Retina (tissue), 1 donor: ENCODE results near the gene SLC41A1.
A peak's percentile ranks its signal among the peaks of the same experiment; 100 is the strongest.
"Not testable (repeated sequence)": the region's sequence is repeated elsewhere in the genome, so short reads cannot be mapped to it uniquely, and the experiment has no call there.

ENCODE experiments used
- DNase-seq: peaks from one replicate; pipeline ENCODE4 v3.0.0-alpha.2; 2016

Gene SLC41A1

DNA sequence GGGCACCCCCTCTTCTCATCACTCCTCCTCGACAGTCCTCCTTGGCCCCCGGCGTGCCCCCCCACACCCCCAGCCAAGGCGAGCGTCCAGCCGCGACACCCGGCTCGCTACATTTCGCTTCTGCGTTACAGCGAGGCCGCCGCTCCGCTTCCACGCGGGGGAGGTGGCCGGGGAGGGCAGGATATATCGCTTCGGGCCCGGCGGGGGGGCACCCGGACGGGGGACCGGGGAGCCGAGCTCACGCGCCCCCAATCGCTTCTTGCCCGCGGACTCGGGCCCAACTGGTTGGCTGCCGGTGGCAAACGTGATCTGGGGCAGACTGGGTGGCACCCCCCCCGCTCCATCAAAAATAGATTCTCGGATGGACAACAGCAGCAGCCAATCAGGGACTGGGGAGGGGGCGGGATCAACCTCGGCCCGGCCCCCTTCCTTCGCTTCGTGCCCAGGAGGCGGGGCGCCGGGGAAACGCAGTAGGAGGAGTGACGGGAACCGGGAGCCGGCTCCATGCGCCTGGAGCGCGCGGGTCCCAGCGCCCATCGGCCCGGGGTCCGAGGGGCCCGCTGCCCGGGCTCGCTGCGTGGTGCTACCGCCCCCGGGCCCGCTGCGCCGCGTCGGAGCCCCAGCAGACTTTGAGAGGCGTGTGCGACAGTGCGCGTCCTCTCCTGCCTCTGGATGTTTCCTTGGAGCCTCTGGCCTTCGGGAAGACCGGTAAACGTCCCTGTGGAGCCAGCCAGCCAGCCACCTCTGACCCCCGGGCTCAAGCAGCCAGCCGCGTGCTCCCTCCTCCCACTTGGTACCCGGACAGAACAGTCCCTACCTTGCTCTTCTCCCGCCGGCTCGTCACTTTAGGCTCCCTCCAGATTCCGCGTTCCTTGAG, at the start of gene SLC41A1:
TSS of gene SLC41A1 (minus strand) at position 321 of the 877 bp plus-strand sequence. CDS start 2,757 bp downstream, outside the sequence.
- DNase-seq = peak; percentile 98

DNA sequence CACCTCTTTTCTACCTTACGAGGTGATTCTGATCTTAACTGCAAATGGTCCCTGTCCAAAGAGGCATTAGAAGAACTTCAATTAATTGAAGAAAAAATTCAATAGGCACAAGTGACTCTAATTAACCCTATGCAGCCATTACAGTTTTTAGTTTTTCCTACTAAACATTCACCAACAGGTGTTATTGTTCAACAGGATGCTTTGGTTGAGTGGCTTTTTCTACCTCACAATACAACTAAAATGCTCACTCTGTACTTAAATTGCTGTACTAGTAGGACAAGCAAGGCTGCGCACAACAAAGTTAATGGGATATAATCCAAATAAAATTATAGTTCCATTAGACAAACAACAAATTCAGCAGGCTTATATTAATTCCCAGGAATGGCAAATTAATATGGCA, 48.5 kb upstream of the SLC41A1 start:
- no peak for DNase-seq

DNA sequence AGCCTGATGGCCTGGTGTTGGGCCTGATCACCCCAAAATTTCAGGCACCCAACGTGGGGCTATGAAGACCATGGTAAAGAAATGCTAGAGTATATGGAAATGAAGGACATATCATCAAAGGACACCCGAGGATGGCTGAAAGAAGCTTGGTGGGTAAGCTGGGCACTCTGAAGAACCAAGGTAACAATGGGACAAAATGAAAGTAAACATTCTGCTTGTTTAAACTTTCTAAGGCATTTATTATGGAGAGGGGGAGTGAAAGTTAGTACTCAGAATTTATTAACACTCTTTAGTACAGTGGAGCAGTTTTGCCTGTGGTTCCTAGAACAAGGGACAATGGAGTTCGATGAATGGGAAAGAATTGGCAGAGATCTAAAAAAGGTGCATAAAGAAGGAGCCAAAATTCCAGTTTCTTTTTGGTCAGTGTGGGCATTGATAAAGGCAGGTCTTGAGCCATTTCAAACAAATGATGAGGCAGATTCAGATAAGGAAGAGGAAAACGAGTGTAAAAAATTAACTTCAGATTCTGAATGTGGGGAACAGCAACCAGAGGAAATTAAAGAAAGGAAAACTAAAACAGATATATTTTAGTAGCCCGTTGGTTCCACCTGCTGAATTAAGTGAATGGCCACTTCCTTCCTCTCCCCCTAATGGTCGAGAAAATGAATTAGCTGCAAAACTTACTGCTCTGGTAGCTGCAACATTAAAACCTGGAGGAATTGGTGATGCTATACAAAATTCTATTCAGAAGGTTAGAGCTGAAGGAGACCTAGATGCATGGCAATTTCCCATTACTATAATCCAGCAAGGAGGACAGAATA, 45.4 kb upstream of the SLC41A1 start:
- no peak for DNase-seq

DNA sequence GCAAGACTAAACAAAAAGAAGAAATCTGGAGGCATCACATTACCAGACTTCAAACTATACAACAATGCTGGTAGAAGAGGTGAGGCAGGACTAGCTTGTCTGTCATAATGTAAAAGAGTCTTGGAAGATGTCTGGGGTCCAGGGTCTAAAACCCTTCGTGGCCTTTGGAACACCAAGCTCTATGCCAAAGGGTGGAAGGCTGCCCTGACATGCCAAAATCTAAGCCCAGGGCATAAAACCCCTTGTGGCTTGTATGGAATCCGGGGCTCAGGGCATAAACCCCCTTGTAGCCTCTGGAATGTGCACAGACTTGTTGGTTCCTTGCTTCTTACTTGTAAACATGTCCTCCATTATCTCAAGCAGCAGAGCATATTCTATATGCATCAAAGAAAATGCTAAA, 44.5 kb upstream of the SLC41A1 start:
- not testable (repeated sequence) for DNase-seq

DNA sequence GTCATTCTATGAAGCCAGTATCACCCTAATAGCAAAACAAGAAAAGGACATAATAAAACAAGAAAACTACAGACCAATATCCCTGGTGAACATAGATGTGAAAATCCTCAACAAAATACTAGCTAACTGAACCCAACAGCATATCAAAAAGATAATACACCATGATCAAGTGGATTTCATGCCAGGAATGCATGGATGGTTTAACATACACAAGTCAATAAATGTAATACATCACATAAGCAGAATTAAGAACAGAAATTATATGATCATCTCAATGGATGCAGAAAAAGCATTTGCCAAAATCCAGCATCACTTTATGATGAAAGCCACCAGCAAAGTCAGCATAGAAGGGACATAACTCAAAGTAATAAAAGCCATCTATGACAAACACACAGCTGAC, 43.4 kb upstream of the SLC41A1 start:
- DNase-seq = no peak

DNA sequence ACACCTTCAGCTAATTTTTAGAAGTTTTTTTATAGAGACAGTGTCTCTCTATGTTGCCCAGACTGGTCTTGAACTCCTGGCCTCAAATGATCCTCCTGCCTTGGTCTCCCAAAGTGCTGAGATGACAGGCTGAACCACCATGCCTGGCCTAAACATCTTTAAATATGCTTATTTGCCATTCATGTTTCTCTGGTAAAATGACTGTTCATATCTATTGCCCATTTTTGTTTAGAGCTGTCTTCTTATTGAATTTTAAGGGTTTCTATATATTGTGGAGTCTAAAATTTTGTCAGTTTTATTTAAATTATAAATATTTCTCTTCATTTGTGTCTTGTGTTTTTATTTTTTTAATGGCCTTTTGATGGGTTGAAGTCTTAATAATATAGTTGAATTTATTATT, 40.0 kb upstream of the SLC41A1 start:
- no peak for DNase-seq

DNA sequence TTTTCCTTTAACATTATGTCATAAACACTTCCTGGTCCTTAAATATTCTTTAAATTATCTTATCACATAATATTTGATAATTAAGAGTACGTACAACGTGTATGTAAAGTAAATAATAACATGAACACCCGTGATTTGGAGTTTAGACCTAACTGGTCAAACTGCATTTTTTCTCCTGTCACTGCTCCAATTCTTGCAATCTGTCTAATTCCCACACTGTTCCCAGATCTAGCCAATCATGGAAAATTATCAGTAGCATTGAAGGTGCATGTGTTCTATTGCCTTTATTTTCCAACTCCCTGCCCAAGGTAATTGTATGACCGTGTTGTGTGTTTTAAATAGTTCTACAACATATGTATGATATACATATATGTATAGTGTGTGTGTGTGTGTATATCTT, 39.0 kb upstream of the SLC41A1 start:
- no peak for DNase-seq

DNA sequence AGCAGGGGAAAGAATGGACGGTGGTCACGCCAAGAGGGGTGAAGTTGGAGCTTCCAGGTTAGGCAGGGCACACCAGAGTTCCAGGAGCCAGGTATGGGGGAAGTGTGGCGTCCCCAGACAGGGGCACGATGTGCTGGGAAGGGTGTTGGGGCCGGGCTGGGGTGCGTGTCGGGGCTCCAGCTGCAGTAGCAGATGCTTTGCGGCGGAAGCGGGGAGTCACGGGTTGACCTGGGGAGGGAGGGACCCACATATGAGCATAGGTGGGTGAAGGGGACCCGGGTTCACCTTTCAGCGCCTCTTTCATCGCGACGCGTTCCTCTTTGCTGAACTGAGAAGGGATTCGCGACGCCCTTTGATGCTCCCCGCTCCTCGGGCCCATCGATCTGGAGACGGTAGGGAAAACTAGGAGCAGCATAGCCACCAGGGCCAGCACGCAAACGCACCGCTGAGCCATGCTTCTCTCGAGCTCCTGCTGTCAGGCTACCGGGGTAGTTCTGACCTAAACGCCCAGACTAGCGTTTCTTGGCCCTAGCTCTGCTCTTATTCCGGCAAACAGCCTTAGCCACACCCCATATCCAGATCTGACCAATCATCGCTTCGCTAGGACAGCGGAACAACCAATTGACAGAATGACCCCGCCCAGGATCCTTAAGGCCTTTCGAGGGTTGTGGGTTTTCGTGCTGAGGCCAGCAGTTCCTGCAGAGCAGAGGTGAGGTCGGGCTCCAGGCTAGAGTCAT, 36.8 kb upstream of the SLC41A1 start, which contains the start of gene PM20D1:
TSS of gene PM20D1 (minus strand) at position 514 of the 737 bp plus-strand sequence. CDS start at position 454, 60 bp downstream.
- DNase-seq = peak; percentile 85

DNA sequence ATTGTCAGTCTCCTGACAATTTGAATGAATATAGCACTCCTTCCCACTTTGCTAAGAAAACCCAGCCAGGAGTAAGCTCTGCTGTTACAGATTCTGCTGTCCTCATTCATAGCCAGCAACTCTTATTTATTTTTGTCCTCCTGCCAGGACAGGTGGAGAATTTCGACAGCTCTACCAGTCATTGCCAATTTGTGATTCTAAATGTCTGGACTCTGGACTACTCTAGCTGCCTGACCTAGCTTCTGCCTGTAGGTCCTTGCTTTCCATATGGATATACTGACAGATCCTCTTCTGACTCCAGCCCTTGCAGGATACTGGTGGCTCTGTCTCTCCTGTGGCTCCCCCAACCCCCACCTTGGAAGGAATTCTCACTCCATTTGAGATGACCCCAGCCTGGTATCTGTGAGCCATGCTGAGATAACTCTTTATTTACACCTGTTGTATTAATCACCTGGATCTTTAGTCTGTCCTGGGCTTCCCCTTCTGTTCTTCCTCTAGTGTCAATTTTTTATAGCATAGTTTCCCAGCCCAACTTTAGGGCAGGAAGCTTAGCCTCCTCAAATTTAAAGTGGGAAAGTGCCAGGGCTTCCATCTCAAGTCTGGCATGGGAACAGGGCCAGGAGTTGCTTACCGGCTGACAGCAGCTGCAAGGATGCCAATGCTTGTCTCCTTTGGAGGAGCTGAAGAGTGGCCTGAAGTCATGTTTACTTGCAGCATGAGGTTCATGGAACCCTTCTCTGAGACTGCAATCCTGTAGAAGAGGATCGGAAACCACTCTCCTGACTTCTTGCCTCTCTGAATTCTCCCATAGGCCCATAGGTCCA, 30.2 kb upstream of the SLC41A1 start:
- no peak for DNase-seq

DNA sequence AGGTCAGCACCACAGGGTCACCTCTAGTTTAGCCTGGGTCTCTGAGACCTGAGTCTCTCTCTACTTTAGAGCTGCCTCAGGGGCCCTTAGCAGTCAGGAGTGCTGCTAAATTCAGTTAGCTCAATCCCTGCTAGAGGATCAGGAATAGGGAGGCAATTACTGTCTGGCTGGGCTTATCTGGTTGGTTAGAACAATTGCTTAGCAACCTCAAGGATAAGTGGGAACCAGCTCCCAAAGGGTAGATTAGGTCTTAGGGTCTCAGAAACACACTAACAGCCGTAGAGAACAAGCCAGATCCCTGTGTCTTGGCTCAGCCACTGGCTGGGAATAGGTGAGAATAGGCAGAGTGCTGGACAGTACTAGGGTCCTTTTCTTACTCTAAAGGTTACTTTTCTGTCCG, 29.2 kb upstream of the SLC41A1 start:
- no peak for DNase-seq

DNA sequence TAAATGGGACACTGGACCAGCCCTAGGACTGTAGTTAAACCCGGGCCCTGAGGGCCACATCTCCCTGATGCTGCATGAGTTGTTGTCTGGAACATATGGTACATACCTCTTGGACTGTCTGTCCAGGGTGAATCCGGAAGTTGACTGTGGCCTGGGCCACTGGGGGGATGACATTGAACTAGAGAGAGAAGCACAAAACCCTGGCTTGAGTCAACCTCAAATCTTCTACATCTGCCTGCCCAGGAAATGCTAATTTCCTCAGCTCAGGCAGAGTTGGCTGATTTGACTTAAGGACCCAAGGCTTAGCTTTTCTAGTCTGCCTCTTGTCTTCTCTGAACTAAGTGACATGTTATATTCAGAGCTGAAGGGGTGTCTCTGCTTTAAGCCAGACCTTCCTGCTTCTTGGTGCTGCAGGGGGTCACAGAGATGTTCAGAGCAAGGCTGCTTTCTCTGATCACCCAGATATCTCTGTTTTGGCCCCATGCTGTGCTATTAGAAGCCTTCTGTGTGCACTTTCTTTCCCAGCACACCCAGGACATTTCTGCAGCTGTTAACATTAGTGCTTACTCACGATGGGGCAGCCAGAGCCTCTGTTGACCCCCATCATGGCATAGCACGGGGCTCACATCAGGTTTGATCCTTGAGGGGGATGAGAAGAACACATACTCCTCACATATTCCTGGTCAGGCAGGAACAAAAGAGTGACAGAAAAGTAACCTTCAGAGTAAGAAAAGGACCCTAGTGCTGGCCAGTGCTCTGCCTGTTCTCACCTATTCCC, 27.3 kb upstream of the SLC41A1 start:
- no peak for DNase-seq

DNA sequence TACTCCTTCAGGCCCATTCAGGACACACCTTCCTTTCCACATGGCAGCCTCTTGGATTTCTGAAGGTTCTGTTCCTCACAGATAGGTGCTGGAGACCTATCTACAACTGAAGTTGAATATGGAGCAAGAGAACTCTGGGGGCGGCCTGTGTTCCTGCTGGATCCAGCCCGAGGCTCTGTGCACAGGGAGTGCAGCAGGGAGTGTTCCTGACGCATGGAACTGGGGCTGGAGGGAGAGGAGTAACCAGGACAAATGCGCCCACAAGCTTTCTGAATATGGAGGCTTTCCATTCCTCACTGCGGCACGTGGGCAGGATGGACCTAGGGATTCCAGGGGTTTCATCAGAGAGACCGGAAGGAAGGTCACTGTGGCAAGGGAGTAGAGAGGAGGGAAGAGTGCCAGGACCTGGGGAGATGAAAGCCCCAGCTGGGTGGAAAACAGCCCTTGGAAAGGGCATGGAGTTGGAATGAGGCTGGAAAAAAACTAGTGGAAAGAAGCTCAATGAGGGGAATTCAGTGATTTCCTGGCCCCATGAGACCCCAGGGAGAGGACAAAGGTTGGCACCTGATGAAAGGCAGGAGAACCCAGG, 24.5 kb upstream of the SLC41A1 start:
- no peak for DNase-seq

DNA sequence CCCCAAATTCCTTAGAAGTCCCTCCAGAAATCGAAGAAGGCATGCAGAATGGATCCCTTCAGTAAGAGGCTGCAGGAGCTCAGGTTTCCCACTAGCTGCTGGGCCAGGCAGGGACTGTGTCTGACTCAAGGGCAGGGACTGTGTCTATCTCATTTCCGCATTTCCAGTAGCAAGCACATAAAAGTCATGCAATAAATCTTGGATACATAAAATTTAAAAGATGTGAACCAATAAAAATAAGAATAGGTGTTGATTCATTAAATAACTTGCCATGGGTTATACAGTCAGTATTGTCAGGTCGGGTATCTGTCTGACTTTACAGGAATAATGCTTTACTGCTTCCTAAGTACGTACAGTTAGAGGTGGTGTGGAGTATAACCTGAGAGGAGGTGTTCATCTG, 21.8 kb upstream of the SLC41A1 start:
- no peak for DNase-seq

DNA sequence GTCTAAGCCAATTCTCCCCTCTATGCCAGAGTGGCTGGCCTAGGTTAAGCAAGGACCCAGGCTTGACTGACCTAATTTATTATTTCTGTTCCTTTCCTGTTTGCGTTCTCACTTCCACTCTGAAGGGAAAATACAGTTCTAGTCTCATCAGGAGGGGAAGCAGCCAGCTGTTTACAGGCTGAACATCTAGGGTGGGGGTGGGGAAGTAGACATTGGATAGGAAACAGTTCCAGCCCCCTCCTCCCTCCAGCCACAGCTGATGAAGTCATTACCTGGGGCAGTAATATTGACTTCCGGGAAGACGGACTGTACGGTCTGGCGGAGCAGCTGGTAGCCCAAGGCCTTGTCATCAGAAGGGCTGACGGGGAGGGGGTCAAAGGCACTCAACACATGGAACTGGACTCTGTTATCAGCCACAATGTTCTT, 19.3 kb upstream of the SLC41A1 start:
- DNase-seq = peak; percentile 38

DNA sequence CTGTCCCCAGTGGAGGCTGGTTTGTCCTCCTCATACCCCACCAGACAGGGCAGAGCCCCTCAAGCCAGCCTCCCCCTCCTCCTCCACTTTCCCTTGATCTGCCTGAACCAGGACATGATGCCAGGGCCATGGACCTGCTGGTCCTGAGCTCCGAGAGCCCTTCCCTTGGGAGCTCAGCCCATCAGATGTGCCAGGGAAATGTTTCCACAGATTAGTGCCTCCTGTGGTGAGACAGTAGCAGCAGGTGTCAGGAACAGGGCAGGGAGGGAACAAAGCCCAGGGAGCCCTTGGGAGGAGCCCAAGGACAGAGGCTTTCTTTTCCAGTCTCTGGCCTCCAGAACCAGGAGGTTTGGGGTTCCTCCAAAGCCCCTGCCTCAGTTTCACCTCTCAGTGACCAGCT, 14.6 kb upstream of the SLC41A1 start:
- no peak for DNase-seq

DNA sequence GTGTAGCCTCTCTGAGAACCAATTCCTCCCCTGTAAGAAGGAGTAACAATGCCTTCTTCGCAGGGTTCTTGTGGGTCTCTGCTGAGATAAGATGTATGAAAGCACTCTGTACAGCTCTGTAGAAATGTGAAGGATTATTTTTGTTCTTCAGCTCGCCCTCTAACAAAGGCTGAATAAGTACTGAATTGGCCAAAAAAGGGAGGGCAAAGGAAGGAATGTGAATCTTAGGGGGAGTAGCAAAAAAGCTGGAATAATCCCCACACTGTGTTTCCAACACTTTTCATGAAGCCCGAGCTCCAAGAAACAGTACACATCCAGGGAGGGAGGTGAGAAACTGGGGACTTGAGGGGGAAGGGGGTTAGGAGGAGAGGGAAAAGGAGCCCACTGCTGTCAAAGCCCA, 14.0 kb upstream of the SLC41A1 start:
- no peak for DNase-seq

DNA sequence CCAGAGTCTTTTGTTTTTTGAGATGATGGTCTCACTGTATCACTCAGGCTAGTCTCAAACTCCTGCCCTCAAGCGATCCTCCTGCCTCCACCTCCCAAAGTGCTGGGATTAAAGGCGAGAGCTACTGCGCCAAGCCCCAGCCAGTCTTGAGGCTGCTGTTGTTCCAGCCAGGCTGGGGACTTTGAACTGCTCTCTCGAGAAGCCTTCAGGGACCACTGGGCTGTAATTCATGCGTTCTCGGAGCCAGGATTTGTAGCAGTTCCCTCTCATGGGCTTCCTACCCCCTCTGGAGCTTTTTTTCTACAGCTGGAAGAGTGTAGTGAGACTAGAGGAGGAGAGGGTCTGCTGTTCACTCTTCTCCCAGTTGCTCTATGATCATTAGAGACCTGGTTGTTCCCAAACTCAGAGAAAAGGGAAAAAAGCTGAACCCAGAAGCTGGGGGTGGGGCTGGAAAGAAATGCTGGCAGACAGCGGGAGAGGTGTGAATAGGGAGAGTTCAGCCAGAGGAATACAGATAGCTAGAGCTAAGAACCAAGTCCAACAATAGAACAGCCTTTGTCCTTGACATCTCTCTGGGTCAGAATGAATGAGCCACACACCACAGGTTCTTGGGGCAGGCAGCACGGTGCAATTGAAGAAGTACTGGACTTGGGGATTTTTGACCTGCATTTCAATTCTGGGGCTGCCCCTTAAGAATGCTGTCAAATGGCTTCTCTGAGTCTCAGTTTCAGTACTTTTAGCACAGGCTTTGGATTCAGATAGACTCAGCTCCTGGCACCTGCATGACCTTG, 13.2 kb upstream of the SLC41A1 start:
- DNase-seq = no peak

DNA sequence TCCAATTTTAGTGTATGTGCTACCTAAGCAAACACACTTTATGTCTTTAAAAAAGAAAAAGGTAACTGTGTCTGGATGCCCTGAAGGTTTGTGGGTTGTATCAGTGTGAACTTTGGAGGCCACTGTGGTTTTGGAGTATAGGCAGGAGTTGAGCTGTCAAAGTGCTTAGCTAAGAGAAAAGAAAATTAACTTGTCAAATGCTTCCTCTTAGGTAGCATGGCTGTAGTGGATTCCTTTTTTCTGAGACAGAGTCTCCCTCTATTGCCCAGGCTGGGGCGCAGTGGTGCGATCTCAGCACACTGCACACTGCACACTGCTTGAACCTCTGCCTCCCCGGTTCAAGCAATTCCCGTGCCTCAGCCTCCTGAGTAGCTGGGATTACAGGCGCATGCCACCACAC, 11.2 kb upstream of the SLC41A1 start:
- DNase-seq = no peak

DNA sequence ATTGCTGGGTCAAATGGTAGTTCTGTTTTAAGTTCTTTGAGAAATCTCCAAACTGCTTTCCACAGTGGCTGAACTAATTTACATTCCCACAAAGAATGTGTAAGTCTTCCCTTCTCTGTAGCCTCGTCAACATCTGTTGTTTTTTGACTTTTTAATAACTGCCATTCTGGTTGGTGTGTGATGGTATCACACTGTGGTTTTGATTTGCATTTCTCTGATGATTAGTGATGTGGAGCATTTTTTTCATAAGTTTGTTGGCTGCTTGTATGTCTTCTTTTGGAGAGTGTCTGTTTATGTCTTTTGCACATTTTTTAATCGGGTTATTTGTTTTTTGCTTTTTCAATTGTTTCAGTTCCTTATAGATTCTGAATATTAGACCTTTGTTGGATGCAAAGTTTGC, 10.3 kb upstream of the SLC41A1 start:
- not testable (repeated sequence) for DNase-seq

DNA sequence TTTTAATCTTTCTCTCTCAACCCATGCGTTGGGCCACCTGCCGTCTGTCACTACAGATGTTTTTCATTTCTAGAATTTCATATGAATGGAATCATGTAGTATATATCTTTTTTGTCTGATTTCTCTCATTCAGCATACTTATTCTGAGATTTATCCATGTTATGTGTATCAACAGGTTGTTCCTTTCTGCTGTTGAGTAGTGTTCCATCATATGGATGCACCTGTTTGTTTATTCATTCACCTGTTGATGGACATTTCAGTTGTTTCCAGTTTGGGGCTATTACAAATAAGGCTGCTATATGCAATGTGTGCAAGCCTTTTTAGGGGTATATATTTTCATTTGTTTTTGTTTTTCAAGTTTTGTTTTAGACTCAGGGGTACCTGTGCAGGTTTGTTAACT, 9.4 kb upstream of the SLC41A1 start:
- DNase-seq = no peak
